D341Med (cell line): ENCODE results near the gene PRR23E.

Source experiments
- DNase-seq: peaks from one replicate; pipeline ENCODE4 v3.0.0; 2012; ENCODE audit warnings: low spot score

PRR23E gene

GRCh38 chr3:127184870-127185216 lies 8.1 kb upstream of the PRR23E start:
- peak; percentile 14 for DNase-seq

- DNase-seq, result no peak
These were observed 7.7 kb upstream of the PRR23E start for GRCh38 chr3:127185268-127185667.

- DNase-seq, result no peak
These were observed 6.8 kb upstream of the PRR23E start for GRCh38 chr3:127185962-127186674.

GRCh38 chr3:127187316-127187715 lies 5.6 kb upstream of the PRR23E start:
- DNase-seq, result no peak

- no peak for DNase-seq
These were observed 410 bp downstream of the PRR23E start for GRCh38 chr3:127193341-127193740.

- DNase-seq, result no peak
These were observed 844 bp downstream of the PRR23E start for GRCh38 chr3:127193775-127194174.

GRCh38 chr3:127194601-127195187 lies 1.8 kb downstream of the PRR23E start:
- peak; percentile 16 for DNase-seq

- no peak for DNase-seq
These were observed 2.5 kb downstream of the PRR23E start for GRCh38 chr3:127195417-127195816.

- no peak for DNase-seq
These were observed 3.1 kb downstream of the PRR23E start for GRCh38 chr3:127196002-127196401.

GRCh38 chr3:127196466-127197299 lies 3.8 kb downstream of the PRR23E start:
- peak; percentile 16 for DNase-seq

- peak; percentile 16 for DNase-seq
These were observed 4.6 kb downstream of the PRR23E start for GRCh38 chr3:127197300-127198189.

GRCh38 chr3:127200086-127200691 lies 7.3 kb downstream of the PRR23E start:
- no peak for DNase-seq

GRCh38 chr3:127203024-127203423 lies 10.1 kb downstream of the PRR23E start:
- no peak for DNase-seq

- DNase-seq, result peak; percentile 18
These were observed 12.1 kb downstream of the PRR23E start for GRCh38 chr3:127204841-127205582.

- DNase-seq, result no peak
These were observed 13.2 kb downstream of the PRR23E start for GRCh38 chr3:127206154-127206553.

GRCh38 chr3:127206611-127207516 lies 13.9 kb downstream of the PRR23E start:
- DNase-seq, result peak; percentile 10

GRCh38 chr3:127207727-127208482 lies 15.0 kb downstream of the PRR23E start:
- peak; percentile 10 for DNase-seq

- no peak for DNase-seq
These were observed 15.7 kb downstream of the PRR23E start for GRCh38 chr3:127208483-127209100.
